Left hindlimb (tissue), 1 donor: ENCODE results near the gene ITGA1.
"Not testable (repeated sequence)": the region's sequence is repeated elsewhere in the genome, so short reads cannot be mapped to it uniquely, and the experiment has no call there.

Experiments used
- DNase-seq: peaks from one replicate; pipeline ENCODE4 v3.0.0-alpha.2; 2018

Gene ITGA1

GRCh38 chr5:52802974-52803336 is 15.2 kb downstream of the ITGA1 start:
- DNase-seq: no peak

DNA sequence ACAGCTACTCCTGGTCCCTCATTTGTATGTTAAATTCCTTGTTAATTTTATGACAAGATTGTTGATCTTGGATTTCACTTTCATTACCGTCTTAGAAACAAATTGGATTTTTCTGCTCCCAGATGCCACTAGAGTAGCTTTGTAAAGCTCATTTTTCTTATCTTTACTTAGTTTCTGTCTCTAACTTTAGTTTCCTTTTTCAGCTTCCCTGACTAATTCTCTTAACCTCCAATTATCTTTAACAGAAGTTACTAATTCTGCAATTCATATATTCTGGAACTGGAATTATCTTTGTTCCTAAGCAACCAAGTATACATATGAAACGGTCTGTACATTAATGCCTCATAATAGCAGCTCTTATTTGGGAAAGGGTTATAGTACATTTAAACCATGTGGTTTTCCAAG is 16.7 kb downstream of the ITGA1 start:
- DNase-seq: no peak

GRCh38 chr5:52804981-52805380 is 17.3 kb downstream of the ITGA1 start:
- DNase-seq: no peak

GRCh38 chr5:52805615-52806014 is 17.9 kb downstream of the ITGA1 start:
- DNase-seq: no peak

GRCh38 chr5:52807037-52807436 is 19.3 kb downstream of the ITGA1 start:
- DNase-seq: no peak

DNA sequence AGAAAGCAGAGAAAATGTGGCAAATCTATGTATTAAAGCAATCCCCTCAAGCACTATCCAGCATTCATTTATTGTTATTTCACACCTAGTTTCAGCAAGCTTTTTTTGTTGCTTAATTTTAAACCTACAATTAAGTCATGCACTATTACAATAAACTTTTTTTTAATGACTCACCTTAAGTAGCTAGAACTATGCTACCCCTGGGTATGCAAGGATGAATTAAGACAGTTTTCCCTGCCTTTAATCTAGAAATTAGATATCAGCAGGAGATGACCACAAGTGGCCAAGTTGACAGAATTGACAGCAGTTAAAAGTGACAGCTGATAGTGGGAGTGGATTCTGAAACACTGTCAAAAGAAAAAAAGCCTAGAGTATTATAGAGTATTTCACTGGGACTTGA is 20.0 kb downstream of the ITGA1 start:
- DNase-seq: no peak

GRCh38 chr5:52808316-52808901 is 20.7 kb downstream of the ITGA1 start:
- no peak for DNase-seq

DNA sequence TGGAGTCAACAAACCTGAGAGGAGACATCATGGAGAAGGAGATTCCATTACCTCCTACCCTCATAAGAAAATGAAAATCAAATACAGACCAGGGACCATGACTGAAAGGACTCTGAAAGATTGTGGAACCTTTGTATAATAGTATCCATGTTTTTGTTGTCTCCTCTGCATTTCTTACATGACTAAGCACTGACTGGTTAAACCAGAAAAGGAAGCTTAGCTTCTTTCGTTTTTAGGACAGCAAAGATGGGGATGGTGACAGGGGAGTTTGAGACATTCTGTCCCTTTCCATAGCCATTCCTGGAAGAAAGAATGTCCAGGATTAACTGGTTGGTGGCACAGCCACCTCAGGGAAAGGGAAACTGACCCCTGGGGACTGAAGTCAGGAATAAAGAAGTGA is 22.2 kb downstream of the ITGA1 start:
- DNase-seq: no peak

- no peak for DNase-seq
Measured at GRCh38 chr5:52810426-52810825, 22.7 kb downstream of the ITGA1 start.

- DNase-seq: no peak
Measured at GRCh38 chr5:52811067-52811749, 23.5 kb downstream of the ITGA1 start.

DNA sequence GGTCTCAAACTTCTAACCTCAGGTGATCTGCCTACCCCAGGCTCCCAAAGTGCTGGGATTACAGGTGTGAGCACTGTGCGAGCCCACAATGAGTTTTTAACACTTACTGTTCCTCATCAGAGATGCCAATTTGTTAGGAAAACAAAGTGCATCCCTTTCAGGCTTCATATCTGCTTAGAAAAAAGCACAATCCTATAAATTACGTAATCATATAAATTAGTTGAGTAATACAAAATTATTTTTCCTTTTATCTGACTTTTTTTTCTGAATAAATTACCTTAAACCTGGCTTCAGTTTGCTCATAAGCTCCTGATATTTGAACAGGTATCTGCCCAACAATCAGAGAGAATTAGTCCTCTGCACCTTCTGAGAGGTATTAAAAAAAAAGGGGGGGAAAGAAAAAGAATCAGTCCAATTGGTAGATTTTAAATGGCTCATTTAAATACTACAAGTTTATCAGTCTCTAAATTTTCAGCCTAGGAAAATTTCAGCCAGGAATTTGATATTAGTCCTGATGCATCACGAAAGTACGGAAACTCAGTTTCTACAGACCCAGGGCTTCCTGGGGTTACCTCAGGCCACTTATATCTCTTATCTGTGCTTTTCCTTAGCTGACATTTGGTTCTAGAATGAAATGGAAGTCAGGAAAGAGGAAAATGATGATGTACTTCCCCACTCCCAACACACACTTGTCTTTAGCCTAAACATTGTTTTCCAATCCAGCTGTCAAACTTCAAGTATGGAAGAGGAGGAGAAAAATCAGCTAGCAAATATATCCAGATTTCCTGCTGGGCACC is 26.8 kb downstream of the ITGA1 start:
- DNase-seq: no peak

DNA sequence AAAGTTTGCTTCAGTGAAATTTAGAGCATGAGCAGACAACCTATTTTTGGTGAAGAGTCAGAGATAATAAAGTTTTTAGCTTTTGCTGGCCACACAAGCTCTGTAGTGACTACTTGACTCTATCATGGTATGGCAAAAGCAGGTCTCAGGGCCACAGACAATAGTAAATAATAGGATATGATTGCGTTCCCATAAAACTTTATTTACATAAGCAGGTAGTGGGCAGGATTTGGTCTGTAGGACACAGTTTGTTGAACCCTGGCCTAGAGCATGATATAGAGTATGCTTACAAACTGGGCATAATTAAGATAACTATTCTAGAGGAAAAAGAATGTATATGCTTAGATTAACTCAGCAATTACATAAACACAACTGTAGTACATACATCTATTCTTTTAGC is 30.1 kb downstream of the ITGA1 start:
- no peak for DNase-seq

GRCh38 chr5:52818360-52818759 is 30.6 kb downstream of the ITGA1 start:
- DNase-seq: no peak

GRCh38 chr5:52818807-52819206 is 31.1 kb downstream of the ITGA1 start:
- DNase-seq: not testable (repeated sequence)

GRCh38 chr5:52821901-52822300 is 34.2 kb downstream of the ITGA1 start:
- DNase-seq: no peak

- DNase-seq: peak; percentile 58
Measured at GRCh38 chr5:52822437-52822836, 34.7 kb downstream of the ITGA1 start.

- DNase-seq: no peak
Measured at GRCh38 chr5:52824827-52825226, 37.1 kb downstream of the ITGA1 start.

DNA sequence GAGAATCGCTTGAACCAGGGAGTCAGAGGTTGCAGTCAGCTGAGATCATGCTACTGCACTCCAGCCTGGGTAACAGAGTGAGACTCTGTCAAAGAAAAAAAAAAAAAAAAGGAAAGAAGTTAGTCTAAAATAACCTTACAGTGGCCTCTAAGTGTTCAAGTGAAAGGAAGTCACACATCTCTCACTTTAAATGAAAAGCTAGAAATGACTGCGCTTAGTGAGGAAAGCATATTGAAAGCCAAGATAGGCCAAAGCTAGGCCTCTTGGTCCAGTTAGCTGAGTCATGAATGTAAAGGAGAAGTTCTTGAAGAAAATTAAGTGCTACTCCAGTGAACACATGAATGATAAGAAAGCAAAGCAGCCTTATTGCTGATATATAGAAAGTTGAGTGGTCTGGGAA is 38.1 kb downstream of the ITGA1 start:
- no peak for DNase-seq

GRCh38 chr5:52827815-52828214 is 40.1 kb downstream of the ITGA1 start:
- no peak for DNase-seq

DNA sequence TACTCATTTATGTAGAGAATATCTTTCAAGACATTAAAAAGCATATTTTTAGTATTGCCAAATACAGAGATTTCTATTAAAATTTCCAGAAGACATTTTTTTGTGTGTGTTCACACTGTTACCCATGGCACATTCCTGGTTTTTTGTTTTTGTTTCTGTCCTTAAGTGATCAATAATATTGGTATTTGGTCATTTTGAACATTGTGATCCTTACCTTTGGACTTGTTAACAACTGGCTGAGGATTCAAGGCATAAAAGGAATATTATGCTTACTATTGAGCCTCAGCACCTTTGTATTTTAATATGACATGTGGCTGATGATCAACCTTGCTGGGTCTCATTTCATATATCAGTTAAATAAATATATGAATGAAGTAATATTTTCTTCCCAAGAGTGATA is 41.9 kb downstream of the ITGA1 start:
- DNase-seq: no peak

DNA sequence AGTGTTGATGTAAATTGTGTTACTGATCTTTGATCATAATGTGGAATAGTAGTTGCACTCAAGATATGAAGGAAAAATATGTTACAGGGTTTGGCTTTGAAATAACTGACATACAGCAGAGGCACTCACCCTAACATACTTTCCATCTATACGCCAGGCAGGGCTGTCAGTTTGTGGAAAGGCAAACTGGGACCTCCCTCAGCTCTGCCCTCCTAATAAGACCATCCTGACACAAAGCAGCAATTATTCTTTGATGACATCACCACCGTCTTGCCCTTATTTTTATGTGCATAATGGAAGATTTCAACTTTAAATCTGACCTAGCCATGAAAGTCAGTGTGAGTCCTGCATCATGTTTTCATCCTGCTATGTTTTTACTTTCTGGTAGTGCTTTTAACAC is 42.9 kb downstream of the ITGA1 start:
- DNase-seq: no peak

DNA sequence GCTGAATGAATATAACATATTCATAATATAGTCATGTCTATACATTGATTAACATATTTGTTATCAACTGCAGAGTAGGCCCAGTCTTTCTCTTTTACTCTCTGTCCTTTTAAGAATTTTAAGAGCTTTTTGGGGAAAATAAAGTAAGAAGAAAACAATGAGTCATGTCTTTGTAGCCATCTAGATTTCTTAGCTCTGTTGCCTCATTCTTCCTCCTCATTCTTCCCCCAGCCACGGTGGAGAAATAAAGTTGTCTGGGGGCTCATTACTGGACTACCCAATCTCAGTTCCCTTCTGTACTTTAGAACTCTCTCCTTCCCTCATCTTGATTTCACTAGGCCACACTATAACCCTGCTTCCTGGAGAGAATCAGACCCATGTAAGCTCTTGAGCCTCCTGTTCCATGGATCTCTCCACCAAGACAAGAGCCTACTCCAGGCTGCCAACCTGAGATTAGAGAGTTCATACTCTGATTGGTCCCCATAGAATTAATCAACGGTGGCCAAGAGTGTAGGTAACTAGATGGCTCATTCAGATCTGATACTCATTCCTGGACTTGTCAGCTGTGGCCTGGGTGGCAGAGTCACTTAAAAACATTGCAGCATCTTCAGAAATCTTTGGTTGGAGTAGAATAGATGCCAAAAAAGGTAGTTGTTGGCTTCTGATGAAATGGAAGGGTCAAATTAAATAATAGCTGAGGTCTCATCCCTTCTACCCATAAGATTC is 44.2 kb downstream of the ITGA1 start:
- no peak for DNase-seq

GRCh38 chr5:52834320-52834719 is 46.6 kb downstream of the ITGA1 start:
- no peak for DNase-seq

DNA sequence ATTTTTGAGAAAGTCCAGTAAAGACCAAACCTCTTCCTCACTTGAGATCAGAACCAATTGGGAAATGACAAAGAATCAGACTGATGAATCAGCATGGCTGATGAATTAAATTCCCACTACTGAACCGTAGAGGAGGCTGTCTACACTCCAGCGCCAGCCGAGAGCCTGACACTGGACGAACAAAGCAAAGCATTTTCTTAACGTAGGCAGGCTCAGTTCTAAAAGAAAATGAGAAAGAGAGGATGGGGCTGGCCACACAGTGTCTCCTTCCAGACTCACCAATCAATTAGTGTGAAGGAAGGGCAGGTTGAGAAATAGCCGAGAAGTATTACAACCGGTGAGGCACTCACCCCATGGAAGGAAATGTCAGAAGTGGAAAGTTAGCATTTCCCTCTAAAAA is 49.4 kb downstream of the ITGA1 start:
- DNase-seq: no peak
